ENCODE data around the gene NFKBIE. TPM values are rescaled to one million over a fixed set of nuclear protein-coding genes. Genes with fewer than 3 reads are reported as not detected.

Gene NFKBIE
- total and polyA plus RNA-seq, 2 of the 13 experiments (the other 11 are each of a cell fraction or from before 2014, with no cell fraction given), result 6.7 to 14.5 TPM

GRCh38 chr6:44245391-44245911 lies 19.9 kb downstream of the NFKBIE start (continued):
- 0 out of 2 replicates have a peak, but pooled peaks have one; percentile 30 for TF ChIP-seq MXD1 (CRISPR knock-in tag; IDR thresholded peaks at IDR 0.05)
- peak; percentile 60; the same call in 1 of the 2 replicates for TF ChIP-seq CAMTA2 (CRISPR knock-in tag; IDR thresholded peaks at IDR 0.05; ENCODE audit: borderline replicate concordance)
- TF ChIP-seq NFKBIZ (CRISPR knock-in tag; IDR thresholded peaks at IDR 0.05), result 0 out of 2 replicates have a peak, but pooled peaks have one; percentile 22
- 0 out of 2 replicates have a peak, but pooled peaks have one; percentile 43 for TF ChIP-seq ZC3H4 (CRISPR knock-in tag; IDR thresholded peaks at IDR 0.05; ENCODE audit: borderline replicate concordance)
- TF ChIP-seq ZNF660 (CRISPR knock-in tag; IDR thresholded peaks at IDR 0.05; ENCODE audit: borderline replicate concordance, low read depth), result no peak
- 0 out of 2 replicates have a peak, but pooled peaks have one; percentile 14 for TF ChIP-seq ZNF773 (CRISPR knock-in tag; IDR thresholded peaks at IDR 0.05; ENCODE audit: borderline replicate concordance)
- TF ChIP-seq MEIS1 (CRISPR knock-in tag; IDR thresholded peaks at IDR 0.05; ENCODE audit: borderline replicate concordance), result no peak
- 0 out of 2 replicates have a peak, but pooled peaks have one; percentile 24 for TF ChIP-seq MTERF4 (CRISPR knock-in tag; IDR thresholded peaks at IDR 0.05)
- TF ChIP-seq MTF2 (CRISPR knock-in tag; IDR thresholded peaks at IDR 0.05; ENCODE audit: borderline replicate concordance), result 0 out of 2 replicates have a peak, but pooled peaks have one; percentile 84
- TF ChIP-seq ZNF710 (CRISPR knock-in tag; IDR thresholded peaks at IDR 0.05; ENCODE audit: borderline replicate concordance), result peak; percentile 20; the same call in 1 of the 2 replicates
- TF ChIP-seq NFATC3 (CRISPR knock-in tag; IDR thresholded peaks at IDR 0.05), result no peak
- no peak for TF ChIP-seq KLF9 (CRISPR knock-in tag; IDR thresholded peaks at IDR 0.05; ENCODE audit: low read depth)
- TF ChIP-seq ZNF562 (CRISPR knock-in tag; IDR thresholded peaks at IDR 0.05; ENCODE audit: borderline replicate concordance), result no peak
- no peak for TF ChIP-seq FLYWCH1 (CRISPR knock-in tag; IDR thresholded peaks at IDR 0.05)
- no peak for TF ChIP-seq MAZ (IDR thresholded peaks at IDR 0.05; ENCODE audit: borderline replicate concordance, low read depth, low read length)
- peak; percentile 15; the same call in 1 of the 2 replicates for TF ChIP-seq MAZ (CRISPR knock-in tag; IDR thresholded peaks at IDR 0.05; ENCODE audit: low read depth)
- TF ChIP-seq ZSCAN31 (CRISPR knock-in tag; IDR thresholded peaks at IDR 0.05; ENCODE audit: low read depth), result peak; percentile 6; the same call in 1 of the 2 replicates
- TF ChIP-seq NCOA2 (CRISPR knock-in tag; IDR thresholded peaks at IDR 0.05), result no peak
- TF ChIP-seq ZNF280B (CRISPR knock-in tag; IDR thresholded peaks at IDR 0.05; ENCODE audit: borderline replicate concordance), result 0 out of 2 replicates have a peak, but pooled peaks have one; percentile 65
- TF ChIP-seq ZNF747 (CRISPR knock-in tag; IDR thresholded peaks at IDR 0.05; ENCODE audit: borderline replicate concordance), result no peak
- TF ChIP-seq ATF1 (CRISPR knock-in tag; IDR thresholded peaks at IDR 0.05), result no peak; the same call in 1 of the 2 replicates
- TF ChIP-seq TCF7 (IDR thresholded peaks at IDR 0.05; ENCODE audit: low read depth), result no peak

All from HepG2 (cell line).